ENCODE results near the gene OAS1. TPM values are rescaled to one million over a fixed set of nuclear protein-coding genes. Genes with fewer than 3 reads are reported as not detected.

The OAS1 gene
- 3.6 and 4.8 TPM in 2 replicates for total RNA-seq (2014; rRNA removed; shearing (Covaris generic))
- 4.0 and 7.0 TPM in 2 replicates for polyA plus RNA-seq (2015; cell fraction: cytosol; rRNA removed)
- 4.8 and 11.8 TPM in 2 replicates for polyA plus RNA-seq (2015; cell fraction: nucleus; rRNA removed)

GRCh38 chr12:112906712-112907414, at the start of gene OAS1:
TSS of gene OAS1 (plus strand) at chr12:112906962. CDS start at chr12:112907040, 78 bp downstream.
- DNase-seq (ENCODE audit: low read depth, low spot score), result peak; percentile 68
- in situ Hi-C loops (cut with HindIII; ENCODE audit: low pct_unique_long_range_greater_than_20kb, low sequenced_read_pairs), result no loop called here

GRCh38 chr12:112859291-112859690, 47.5 kb upstream of the OAS1 start:
- DNase-seq (ENCODE audit: low read depth, low spot score), result no peak
- in situ Hi-C loops (cut with HindIII; ENCODE audit: low pct_unique_long_range_greater_than_20kb, low sequenced_read_pairs), result no loop called here

- DNase-seq (ENCODE audit: low read depth, low spot score), result no peak
Measured at GRCh38 chr12:112860181-112860580, 46.6 kb upstream of the OAS1 start.

GRCh38 chr12:112861284-112861683, 45.5 kb upstream of the OAS1 start:
- in situ Hi-C loops (cut with HindIII; ENCODE audit: low pct_unique_long_range_greater_than_20kb, low sequenced_read_pairs), result no loop called here
- DNase-seq (ENCODE audit: low read depth, low spot score), result no peak

More at GRCh38 chr12:112860181-112860580, 46.6 kb upstream of the OAS1 start:
- in situ Hi-C loops (cut with HindIII; ENCODE audit: low pct_unique_long_range_greater_than_20kb, low sequenced_read_pairs), result no loop called here

- in situ Hi-C loops (cut with HindIII; ENCODE audit: low pct_unique_long_range_greater_than_20kb, low sequenced_read_pairs), result no loop called here
- DNase-seq (ENCODE audit: low read depth, low spot score), result no peak
Measured at GRCh38 chr12:112862636-112863290, 44.0 kb upstream of the OAS1 start.

GRCh38 chr12:112868459-112869041, 38.2 kb upstream of the OAS1 start:
- no peak for DNase-seq (ENCODE audit: low read depth, low spot score)
- in situ Hi-C loops (cut with HindIII; ENCODE audit: low pct_unique_long_range_greater_than_20kb, low sequenced_read_pairs), result no loop called here

- no peak for DNase-seq (ENCODE audit: low read depth, low spot score)
- in situ Hi-C loops (cut with HindIII; ENCODE audit: low pct_unique_long_range_greater_than_20kb, low sequenced_read_pairs), result no loop called here
Measured at GRCh38 chr12:112869091-112869490, 37.7 kb upstream of the OAS1 start.

- in situ Hi-C loops (cut with HindIII; ENCODE audit: low pct_unique_long_range_greater_than_20kb, low sequenced_read_pairs), result no loop called here
- no peak for DNase-seq (ENCODE audit: low read depth, low spot score)
Measured at GRCh38 chr12:112869778-112870177, 37.0 kb upstream of the OAS1 start.

GRCh38 chr12:112870267-112870980, 36.3 kb upstream of the OAS1 start:
- in situ Hi-C loops (cut with HindIII; ENCODE audit: low pct_unique_long_range_greater_than_20kb, low sequenced_read_pairs), result no loop called here
- no peak for DNase-seq (ENCODE audit: low read depth, low spot score)

- DNase-seq (ENCODE audit: low read depth, low spot score), result no peak
- in situ Hi-C loops (cut with HindIII; ENCODE audit: low pct_unique_long_range_greater_than_20kb, low sequenced_read_pairs), result no loop called here
Measured at GRCh38 chr12:112875608-112876007, 31.2 kb upstream of the OAS1 start.

- in situ Hi-C loops (cut with HindIII; ENCODE audit: low pct_unique_long_range_greater_than_20kb, low sequenced_read_pairs), result no loop called here
- DNase-seq (ENCODE audit: low read depth, low spot score), result no peak
Measured at GRCh38 chr12:112876506-112876905, 30.3 kb upstream of the OAS1 start.

- in situ Hi-C loops (cut with HindIII; ENCODE audit: low pct_unique_long_range_greater_than_20kb, low sequenced_read_pairs), result no loop called here
- no peak for DNase-seq (ENCODE audit: low read depth, low spot score)
Measured at GRCh38 chr12:112877006-112877405, 29.8 kb upstream of the OAS1 start.

GRCh38 chr12:112878488-112878887, 28.3 kb upstream of the OAS1 start:
- DNase-seq (ENCODE audit: low read depth, low spot score), result no peak
- in situ Hi-C loops (cut with HindIII; ENCODE audit: low pct_unique_long_range_greater_than_20kb, low sequenced_read_pairs), result no loop called here

GRCh38 chr12:112879191-112879705, 27.5 kb upstream of the OAS1 start:
- in situ Hi-C loops (cut with HindIII; ENCODE audit: low pct_unique_long_range_greater_than_20kb, low sequenced_read_pairs), result no loop called here
- no peak for DNase-seq (ENCODE audit: low read depth, low spot score)

- in situ Hi-C loops (cut with HindIII; ENCODE audit: low pct_unique_long_range_greater_than_20kb, low sequenced_read_pairs), result no loop called here
Measured at GRCh38 chr12:112881602-112882001, 25.2 kb upstream of the OAS1 start.

GRCh38 chr12:112885236-112885635, 21.5 kb upstream of the OAS1 start:
- DNase-seq (ENCODE audit: low read depth, low spot score), result no peak
- in situ Hi-C loops (cut with HindIII; ENCODE audit: low pct_unique_long_range_greater_than_20kb, low sequenced_read_pairs), result no loop called here

More at GRCh38 chr12:112881602-112882001, 25.2 kb upstream of the OAS1 start:
- no peak for DNase-seq (ENCODE audit: low read depth, low spot score)

- DNase-seq (ENCODE audit: low read depth, low spot score), result no peak
- in situ Hi-C loops (cut with HindIII; ENCODE audit: low pct_unique_long_range_greater_than_20kb, low sequenced_read_pairs), result no loop called here
Measured at GRCh38 chr12:112887550-112887949, 19.2 kb upstream of the OAS1 start.
